RPMI7951 (cell line): ENCODE data around the gene ARHGEF6. TPM values are rescaled to one million over a fixed set of nuclear protein-coding genes. Genes with fewer than 3 reads are reported as not detected.

Experiments
- DNase-seq: peaks from one replicate; pipeline ENCODE4 v3.0.0-alpha.2; 2012; ENCODE audit warnings: low read depth
- total RNA-seq: library from RNA; depleted of rRNA; stranded (reverse); fragments of >200 nt; shearing (Covaris generic); gene quantifications from 2 replicates; pipeline ENCODE4 v1.2.3, GENCODE V29; 2014

ARHGEF6 gene
- total RNA-seq, 1 experiment from 2014 or later = 3.7 TPM

DNA sequence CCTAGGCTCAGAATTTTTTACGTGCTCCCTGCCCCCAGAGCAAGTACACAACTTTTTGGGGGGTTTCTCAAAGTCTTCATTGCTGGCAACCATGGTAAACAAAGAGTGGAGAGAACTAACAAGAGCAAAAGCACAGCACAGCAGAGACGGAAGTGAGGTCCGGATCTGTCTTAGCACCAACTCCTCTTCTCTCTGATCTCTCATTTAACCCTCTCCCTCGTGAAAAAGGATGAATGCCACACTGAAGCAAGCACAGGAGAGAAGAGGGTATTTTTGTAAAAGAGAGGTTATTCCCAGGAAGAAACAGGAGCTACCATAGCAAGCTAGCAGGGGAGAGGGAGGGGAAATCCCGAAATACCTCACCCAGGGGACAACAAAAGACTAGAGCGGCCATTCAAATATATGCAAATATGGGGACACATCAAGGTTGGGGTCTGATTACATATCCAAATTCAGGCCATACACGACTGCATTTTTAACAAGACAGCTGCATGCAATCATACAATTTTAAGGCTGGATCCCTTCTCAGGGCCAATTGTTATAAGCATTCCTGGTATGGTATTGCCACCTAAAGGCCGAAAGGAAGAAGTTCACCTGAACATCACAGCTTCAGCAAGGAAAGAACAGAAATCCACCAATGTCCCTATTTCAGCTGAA is 86.2 kb downstream of the ARHGEF6 start:
- peak; percentile 36 for DNase-seq

DNA sequence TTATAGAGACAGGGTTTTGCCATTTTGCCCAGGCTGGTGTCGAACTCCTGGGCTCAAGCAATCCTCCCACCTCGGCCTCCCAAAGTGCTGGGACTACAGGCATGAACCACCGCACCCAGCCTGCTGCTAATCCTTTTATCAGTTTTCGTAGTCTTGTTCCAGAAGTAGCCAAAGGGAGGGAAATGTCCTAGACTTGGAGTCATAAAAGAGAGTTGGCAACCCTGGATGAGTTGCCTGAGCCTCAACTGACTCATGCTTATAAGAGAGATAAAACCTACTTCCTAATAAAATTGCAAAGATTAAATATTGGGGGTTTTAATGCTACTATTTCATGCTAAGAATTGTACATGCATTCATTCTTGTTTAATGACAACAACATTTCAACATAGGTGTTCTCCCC is 88.5 kb downstream of the ARHGEF6 start:
- no peak for DNase-seq

DNA sequence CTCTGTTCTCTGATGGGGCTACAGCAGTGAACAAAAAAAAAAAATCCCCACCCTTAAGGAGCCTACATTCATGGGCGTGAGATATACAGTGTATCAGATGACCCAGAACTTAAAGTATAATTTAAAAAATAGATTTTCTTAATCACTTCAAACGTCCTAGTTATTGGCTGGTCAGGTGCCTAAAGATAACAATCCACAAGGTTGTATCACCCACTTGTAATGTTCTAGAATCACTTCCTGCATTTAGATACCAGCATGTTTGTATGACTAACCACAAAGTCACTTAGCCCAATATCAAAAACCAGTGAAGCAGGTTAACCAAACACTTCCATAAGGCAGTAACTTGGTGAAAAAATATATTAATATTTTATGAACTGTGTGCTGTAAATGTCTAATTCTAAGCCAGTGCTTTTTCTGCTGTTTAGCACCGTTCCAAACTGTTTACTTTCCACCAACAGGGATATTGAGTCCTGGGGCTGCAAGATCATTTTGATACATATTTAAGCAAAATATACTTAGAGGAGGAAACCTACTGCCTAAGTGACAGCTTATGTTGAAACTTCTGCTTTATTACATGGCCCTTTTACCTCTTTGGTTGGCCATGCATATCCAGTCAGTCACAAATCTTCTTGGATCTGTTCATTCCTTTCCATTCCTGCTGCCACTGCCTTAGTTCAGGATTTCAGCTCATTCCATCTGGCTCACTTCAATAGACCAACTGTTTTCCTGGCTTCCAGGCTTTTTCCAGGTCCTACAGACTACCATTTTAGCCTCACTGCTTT is 89.5 kb downstream of the ARHGEF6 start:
- no peak for DNase-seq

DNA sequence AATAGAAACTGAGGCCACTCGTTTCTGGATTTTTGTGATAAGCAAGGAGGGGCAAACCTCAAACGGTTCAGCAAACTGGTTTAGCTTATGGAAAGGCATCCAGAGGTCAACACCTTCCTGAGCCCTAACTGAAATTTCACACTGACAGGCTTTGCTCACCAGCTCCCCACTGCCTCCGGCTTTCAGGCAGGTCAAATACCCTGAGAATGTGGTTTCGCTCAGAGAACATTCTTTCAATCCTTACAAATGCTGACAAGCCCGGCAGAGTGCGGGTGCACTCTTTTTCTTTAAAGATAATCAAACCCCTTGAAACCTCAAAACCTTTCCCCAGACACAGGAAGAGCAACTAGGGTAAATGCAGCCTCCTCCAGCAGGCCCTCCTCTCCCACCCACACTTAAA is 91.3 kb downstream of the ARHGEF6 start:
- DNase-seq = no peak

DNA sequence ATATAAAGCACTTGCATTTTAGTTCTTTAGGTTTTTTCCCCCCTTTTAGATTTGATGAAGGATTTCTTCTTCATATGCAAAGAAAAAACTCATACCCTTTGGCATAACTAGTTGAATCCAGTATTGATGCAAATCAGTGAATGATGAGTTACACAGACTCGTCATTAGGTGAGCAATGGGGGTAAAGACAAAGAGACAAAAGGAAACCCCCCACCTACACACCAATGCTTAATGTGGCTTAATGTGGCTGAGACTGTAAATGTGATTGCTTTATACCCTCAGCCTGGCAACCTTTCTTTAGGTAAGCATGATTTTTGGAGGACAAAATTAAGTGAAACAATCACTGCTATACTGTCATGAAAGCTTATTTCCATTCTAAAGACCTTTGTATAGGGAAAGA is 93.3 kb downstream of the ARHGEF6 start:
- no peak for DNase-seq

DNA sequence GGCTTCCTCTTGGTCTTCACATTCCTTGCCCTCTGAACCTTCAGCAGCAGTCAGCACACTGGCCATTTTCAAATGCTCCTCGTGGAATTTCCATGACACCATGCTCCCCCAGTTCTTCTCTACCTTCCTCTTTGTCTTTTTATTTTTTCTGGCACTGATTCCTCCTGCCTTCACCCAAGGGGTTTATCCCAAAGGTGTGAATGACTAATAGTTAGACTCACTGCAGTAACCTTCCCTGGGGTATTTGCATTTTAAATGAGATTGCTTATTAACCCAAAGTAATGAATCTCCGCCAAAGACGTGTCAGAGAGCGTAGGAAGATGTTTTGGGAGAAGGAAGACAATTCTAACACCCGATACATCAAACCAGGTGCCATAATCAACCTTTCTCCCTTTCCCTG is 96.6 kb downstream of the ARHGEF6 start:
- no peak for DNase-seq

DNA sequence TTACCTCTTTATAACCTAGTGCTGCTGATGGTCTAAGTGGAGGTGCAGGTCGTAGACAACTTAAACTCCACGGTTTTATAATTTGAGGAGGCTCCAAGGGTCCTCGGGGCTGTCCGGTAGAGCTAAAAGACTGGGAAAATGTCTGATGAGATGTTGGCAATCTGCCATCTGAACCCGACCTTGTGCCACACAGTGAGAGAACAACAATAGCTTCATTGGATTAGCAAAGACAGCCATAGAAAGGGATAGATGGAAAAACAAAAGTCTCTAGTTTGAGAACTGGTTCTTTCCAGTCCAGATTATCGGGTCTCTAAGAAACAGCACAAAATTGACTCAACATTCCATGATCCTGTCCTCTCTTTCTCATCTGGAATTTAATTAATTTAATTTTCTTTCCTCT is 101.2 kb downstream of the ARHGEF6 start:
- DNase-seq = no peak

DNA sequence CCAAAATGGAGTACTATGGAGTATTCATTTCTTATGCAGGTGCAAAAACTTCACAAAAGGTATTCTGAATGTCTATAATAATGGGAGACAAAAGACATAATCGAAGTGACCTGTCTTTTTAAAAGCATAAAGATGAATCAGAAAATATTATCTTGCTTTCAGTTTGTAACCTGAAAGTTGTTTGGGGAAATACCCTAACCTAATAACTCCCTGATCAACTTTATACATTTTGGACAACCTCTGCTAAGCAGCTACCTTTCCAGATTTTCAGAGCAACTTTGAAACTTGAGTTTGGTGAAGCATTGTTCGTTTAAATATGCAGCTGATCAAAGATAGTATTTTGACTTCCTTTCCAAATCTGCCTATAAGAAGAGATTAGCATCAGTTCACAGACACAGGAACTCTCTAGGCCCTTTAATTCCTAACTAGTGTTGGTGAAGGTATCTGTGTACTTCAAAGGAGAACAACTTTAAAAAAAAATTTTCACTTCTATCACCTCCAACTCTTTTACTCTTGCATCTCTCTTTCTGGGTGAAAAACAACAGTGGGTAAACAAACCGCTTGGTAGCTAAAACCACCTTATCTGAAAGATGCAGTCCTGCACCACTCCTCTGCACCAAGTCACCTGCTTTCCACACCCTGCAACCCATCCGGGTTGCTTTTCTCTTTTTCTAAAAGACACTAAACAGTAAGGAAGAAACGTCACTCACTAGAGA is 106.3 kb downstream of the ARHGEF6 start:
- no peak for DNase-seq

DNA sequence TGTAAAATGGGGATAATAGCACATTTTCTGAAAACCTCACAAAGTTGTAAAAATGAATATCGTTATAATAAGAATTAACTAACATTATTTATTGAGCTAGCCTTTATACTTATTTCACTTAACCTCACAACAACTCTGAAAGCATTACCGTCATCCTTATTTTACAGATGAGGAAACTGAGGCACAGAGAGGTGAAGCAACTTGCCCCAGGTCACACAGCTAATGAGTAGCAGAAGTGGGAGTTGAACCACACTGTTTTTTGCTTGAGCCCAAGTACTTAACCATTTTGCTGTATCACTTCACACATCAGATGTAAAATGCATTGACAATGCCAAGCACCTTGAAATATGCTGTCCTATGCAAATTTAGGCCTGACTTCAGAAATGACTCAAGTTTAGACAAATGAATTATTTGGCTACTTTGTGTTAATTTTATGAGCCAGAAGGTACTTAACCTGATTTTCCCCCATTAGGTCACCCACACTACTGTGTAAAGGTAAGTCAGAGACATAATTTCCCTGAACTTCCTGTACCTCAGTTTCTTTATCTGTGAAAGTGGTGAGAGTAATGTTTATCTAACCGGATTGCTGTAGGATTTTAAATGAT is 109.6 kb downstream of the ARHGEF6 start:
- no peak for DNase-seq

DNA sequence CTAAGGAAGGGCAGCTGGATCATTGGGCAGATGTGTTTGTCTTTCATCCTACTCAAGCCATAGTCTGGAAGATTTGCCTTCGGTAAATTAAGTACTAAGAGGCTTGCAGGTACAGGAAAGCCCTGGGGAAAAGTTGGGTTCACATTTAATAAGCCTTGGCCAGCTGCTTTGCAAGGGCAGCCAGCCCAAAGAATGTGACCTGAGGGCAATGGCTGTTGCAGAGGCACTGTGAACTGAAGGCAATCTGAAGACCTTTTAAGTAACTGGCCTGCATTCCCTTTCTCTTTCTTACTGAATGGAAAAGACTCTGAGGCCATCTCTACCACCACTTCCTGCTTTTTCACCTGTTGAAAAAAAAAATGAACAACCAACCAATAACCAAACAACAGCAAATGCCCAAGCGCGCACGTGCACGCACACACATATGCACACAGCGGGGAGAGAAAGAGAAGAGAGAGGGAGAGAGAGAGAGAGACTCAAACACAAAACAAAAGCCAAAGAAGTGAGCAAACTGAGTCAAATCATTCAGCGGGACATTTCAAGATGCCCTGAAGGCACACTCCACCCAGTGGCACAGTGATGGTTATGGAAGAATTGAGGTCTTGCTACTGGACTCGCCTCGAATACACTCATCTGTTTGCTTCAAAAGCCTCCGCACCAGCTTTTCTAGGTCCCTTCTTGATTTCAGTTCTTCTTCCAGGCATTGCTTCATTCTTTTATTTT is 113.1 kb downstream of the ARHGEF6 start:
- no peak for DNase-seq

DNA sequence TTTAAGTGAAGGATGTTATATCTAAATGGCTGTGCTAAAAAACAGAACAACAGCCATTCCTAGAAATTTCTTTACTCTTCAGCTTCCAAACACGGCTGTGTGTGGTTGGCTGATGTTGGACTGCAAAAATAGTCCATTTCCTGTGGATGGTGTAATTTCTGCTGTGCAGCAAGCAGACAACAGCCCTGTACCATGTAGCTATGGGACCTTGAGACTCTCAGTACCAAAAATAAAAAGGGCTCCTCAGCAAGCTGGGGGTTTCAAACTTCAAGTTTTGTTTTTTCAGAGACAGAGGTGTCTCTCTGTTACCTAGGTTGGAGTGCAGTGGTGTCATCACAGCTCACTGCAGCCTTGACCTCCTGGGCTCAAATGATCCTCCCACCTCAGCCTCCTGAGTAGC is 114.6 kb downstream of the ARHGEF6 start:
- DNase-seq = no peak

DNA sequence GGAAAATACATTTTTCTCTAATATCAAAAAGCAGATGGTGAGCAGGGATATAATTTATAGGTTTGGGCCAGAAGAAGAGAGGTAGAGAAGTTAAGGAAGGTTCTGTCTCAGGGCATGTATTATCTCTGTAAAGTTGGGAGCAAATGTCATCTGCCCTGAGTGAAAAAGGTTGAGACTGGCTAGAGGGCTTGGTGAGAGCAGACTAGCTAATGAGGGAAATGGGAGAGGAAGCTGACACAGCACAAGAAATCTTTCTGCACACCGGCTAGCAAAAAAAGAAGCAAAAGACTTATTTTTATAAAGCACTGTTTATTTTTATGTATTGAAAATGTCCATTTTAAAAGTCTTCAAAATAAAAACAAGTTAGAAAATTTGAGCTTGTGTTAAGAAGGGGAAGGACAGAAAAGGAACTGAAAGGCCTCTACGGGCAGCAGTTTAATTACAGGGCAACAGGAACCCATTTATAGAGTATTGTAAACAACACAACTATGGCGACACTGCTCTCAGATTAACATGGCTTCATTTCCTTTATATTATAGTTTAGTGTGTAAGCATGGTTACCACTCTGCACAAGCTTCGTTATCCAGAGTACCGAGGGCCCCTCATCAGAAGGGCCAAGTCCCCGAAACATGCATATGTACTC is 115.4 kb downstream of the ARHGEF6 start:
- DNase-seq = no peak

DNA sequence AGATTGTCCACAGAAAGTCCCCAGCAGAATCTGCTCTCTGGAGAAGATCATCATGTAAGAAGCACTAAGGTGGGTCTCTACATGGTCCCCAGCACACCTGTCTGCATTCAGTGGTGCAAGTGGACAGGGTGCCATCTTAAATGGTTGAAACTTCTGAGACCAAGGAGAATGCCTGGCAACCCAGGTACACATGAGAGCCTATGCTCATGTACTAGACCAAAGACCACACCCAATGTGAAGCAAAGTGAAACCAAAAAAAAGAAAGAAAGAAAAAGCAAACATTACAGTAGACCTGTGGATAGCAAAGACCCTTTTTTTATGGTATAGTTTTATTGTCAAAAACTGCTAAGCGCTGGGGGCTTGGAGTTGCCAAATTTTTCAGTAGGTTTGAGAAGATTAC is 117.8 kb downstream of the ARHGEF6 start:
- no peak for DNase-seq

DNA sequence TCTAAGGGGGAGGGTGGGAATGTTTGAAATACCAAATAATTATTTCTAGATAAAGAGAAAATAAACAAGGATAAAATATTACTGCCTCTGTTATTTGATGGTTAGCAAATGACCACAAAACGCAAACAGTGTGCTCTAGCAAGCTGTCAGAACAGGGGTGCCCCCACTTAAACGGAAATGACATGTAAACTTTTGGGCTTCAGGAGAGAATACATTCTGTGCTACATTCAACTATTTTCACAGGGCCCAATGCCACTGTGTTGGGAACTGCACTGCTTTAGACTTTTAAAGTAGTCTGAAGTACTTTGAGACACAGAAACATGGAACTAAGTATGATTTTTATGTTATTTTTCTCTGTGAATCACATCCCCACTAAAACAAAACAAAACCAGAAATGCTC is 118.6 kb downstream of the ARHGEF6 start:
- no peak for DNase-seq

DNA sequence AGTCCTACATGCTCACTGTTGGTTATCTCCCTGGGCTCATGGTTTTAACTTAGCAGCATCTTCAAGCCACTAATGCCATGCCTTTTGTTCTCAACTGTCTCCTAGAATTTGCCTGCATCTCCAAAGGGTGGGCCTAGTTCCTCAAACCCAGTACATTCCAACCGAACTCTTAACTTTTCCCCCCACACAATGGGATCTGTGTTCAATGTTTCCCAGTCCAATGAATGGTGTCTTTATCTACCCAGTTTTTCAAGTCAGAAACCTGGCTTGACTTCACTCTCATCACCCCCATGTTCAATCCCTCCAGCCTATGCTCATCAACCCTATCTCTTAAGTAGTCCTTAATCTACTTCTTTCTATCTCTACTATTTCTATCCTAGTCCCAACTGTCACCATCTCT is 119.8 kb downstream of the ARHGEF6 start:
- peak; percentile 2 for DNase-seq

DNA sequence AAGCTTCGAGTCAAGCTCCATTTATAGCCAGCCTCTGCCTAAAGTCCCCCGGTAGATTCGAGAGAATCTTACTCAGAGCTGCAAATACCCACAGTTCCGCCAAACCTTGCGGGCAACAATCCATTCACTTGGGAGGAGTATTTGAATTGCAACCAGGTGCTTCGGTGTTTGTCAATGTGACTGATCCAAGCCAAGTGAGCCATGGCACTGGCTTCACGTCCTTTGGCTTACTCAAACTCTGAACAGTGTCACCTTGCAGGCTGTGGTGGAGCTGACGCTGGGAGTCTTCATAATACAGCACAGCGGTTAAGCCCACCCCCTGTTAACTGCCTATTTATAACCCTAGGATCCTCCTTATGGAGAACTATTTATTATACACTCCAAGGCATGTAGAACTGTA is 121.6 kb downstream of the ARHGEF6 start:
- no peak for DNase-seq

DNA sequence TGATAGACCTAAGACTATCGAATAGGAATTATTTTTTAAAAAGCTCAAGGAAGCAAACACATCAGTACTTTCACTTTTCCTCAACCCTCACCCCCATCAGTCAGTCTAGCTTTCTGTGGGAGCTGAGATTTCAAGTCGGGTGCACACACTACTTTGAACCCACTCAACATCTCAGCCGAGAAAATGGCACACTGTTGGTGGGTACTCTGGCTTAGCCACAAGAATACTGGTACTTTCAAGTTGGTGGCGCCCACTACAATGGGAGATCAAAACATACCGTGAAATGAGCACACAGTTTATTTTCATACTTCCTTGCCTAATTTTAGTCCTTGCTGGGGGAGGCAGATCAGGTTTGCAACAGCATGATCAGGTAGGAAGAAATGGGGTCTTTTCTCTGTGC is 122.6 kb downstream of the ARHGEF6 start:
- DNase-seq = no peak

DNA sequence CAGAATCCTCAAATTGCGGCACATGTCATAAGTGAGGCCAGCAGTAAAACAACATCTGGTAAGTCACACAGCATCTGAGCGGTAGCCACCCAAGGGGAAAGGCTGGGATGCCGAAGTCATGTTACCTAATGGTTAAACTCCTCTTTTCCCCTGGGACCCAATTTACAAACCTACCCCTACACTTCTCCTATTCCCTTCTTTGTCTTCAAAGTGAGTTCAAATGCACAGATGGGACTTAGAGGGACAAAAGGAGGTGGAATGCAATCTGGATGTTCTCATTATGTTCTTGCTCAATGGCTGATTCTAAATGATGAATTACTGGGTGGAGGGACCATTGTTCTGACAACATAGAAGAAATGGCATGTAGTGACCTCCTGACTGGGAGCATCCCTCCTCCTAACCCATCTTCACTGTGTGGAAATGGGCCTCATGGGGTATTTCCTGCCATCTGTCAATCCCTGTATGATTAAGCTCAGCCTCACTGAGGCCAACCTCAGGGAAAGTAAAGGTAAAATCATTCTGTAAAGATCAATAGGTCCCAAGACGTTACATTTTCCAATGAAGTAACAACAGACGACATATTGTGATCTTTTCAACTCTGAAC is 124.3 kb downstream of the ARHGEF6 start:
- DNase-seq = no peak

DNA sequence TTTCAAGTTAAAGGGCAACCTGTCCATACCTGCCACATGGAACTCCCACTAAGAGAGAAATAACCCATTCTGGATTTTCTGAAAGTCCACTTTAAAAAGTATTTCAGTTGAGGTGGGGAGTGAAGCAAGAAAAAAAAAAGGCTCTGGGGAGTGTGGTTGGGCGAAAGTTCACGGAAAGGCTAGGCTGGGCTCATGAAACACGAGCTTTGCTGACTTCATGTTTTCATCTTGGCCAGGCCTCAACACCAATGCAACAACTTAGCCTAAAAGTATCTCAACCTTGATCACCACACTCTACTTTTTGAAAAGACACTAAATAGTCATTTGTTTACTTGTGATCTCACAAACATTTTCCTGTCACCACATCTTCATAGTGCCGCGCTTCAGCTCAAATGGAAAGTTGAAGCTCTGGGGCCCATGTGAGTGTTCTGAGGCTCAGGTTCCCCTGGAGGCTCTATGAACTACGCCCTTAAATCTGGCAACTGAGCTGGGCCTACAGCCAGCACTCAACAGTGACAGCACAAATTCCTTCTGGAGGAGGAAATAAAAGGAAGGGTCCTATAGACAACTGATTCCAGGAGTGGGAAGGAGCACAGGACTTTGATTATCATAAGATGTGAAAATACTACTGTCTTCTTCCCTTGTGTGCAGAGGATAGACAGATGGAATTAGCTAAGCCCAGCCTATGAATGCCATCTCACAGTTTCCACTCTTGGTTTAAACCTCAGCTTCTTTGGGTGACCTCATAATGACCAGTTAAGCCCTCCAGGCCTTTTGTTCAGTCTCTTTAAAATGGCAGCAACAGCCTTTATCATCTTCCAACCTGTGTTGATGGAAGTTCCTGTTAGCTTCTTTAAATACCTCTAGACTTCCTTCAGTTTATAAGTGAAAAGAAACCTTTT is 127.7 kb downstream of the ARHGEF6 start:
- peak; percentile 18 for DNase-seq

DNA sequence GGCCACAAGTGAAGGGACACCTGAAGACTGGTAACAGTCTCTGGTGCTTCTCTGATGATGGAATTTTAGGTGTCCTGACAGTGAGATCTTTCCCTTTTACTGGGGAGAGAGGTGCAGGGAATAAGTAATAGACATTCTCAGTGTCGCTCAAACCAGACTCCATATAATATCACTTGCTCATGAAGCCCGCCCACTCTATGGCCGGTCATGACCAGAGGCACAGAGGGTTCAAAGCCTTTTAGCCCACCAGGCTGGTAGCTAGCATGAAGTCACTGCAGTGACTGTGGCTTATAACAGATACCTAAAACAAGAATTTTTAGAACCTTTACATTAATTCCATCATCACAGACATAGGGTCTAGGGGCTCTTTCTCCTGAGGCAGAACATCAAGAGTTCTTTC is 129.9 kb downstream of the ARHGEF6 start:
- no peak for DNase-seq
